ENCODE results near the gene KCNT2. TPM values are rescaled to one million over a fixed set of nuclear protein-coding genes. Genes with fewer than 3 reads are reported as not detected.

The KCNT2 gene
- total RNA-seq, 1 experiment from 2014 or later, result 0.41 TPM

DNA sequence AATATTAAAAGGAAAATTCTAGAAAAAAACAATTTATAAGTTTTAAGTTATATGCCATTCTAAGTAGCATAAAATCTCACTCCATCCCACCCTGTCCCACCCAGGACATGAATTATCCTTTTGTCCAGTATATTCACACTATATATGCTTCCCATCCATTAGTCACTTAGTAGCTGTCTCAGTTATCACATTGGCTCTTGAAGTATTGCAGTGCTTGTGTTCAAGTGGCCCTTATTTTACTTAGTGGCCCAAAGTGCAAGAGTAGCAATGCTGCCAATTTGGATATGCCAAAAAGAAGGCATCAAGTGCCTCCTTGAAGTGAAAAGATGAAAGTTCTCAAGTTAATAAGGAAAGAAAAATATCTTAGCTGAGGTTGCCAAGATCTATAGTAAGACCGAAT lies 192.3 kb downstream of the KCNT2 start:
- no peak for DNase-seq (ENCODE audit: low read depth, low spot score)
- ChIA-PET POLR2A (no interaction called here), CTCF (no interaction called here)
- TF ChIP-seq SIN3A (IDR thresholded peaks at IDR 0.05; ENCODE audit: borderline replicate concordance, insufficient read depth, low read depth, low read length) (no peak), REST (IDR thresholded peaks at IDR 0.05; ENCODE audit: insufficient read depth in 1 of 2, low read depth in 2 of 2, low read length in 1 of 2) (no peak), TCF7L2 (IDR thresholded peaks at IDR 0.05; ENCODE audit: low read depth, low read length) (no peak), POLR2AphosphoS5 (IDR thresholded peaks at IDR 0.05; ENCODE audit: low read depth, low read length) (no peak), CTCF (IDR thresholded peaks at IDR 0.05) (no peak)
- no peaks in the 10 kb centered on the region for H3K36me3 ChIP-seq (ENCODE audit: control insufficient read depth, insufficient read depth, low read length)
- no peak for ATAC-seq
- no peak overlapping the region for H3K4me3 ChIP-seq (ENCODE audit: low read depth in 2 of 2, low read length in 2 of 2)
- no peaks in the 10 kb centered on the region for H3K9me3 ChIP-seq (ENCODE audit: control insufficient read depth, insufficient read depth, low read depth, low read length)
- intact Hi-C loops (cut with micrococcal nuclease; ENCODE audit: unreplicated experiment) (no loop called here), in situ Hi-C loops (cut with HindIII; ENCODE audit: low pct_unique_long_range_greater_than_20kb, low sequenced_read_pairs) (no loop called here)
- H3K27me3 ChIP-seq (ENCODE audit: control insufficient read depth, insufficient read depth, low read length), result no peaks in the 10 kb centered on the region
- H3K27ac ChIP-seq (ENCODE audit: low read length), result no peak overlapping the region
- H3K4me1 ChIP-seq (ENCODE audit: control insufficient read depth, insufficient read depth, low read length), result no peaks in the 10 kb centered on the region
- no TSS peak for BruUV-seq (replicated peaks)

DNA sequence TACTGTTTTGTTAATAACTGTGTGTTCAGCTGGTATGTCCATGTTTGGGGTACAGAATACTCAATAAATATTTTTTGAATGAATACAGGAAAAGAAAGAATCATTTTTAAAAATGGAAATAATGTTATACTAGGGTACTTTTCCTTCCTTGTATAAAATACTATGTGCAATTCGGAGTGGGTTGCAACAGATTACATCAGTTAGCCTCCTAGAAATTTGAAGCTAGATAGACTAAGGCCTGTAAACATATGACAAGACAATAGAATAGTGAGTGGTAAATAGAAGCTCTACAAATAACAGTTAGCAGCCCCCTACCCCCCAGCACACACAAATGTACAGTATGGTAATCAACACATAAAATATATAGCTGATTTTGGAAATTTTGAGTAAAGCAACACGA lies 195.9 kb downstream of the KCNT2 start:
- Histone ChIP-seq H3K9me3 (ENCODE audit: control insufficient read depth, insufficient read depth, low read depth, low read length) (no peaks in the 10 kb centered on the region), H3K36me3 (ENCODE audit: control insufficient read depth, insufficient read depth, low read length) (no peaks in the 10 kb centered on the region), H3K27ac (ENCODE audit: low read length) (no peak overlapping the region), H3K4me1 (ENCODE audit: control insufficient read depth, insufficient read depth, low read length) (no peaks in the 10 kb centered on the region), H3K27me3 (ENCODE audit: control insufficient read depth, insufficient read depth, low read length) (no peaks in the 10 kb centered on the region), H3K4me3 (ENCODE audit: low read depth in 2 of 2, low read length in 2 of 2) (no peak overlapping the region)
- TF ChIP-seq POLR2AphosphoS5 (IDR thresholded peaks at IDR 0.05; ENCODE audit: low read depth, low read length) (no peak), SIN3A (IDR thresholded peaks at IDR 0.05; ENCODE audit: borderline replicate concordance, insufficient read depth, low read depth, low read length) (no peak), TCF7L2 (IDR thresholded peaks at IDR 0.05; ENCODE audit: low read depth, low read length) (no peak), CTCF (IDR thresholded peaks at IDR 0.05) (no peak)
- no peak for DNase-seq (ENCODE audit: low read depth, low spot score)
- POLR2A ChIA-PET, result interaction anchor here (0.6 kb wide), 1 partner anchor 84 kb away, joined by 5 read pairs; no protein-coding TSS in a partner anchor
- BruUV-seq (replicated peaks), result no TSS peak
- no peak for ATAC-seq
- intact Hi-C loops (cut with micrococcal nuclease; ENCODE audit: unreplicated experiment) (no loop called here), in situ Hi-C loops (cut with HindIII; ENCODE audit: low pct_unique_long_range_greater_than_20kb, low sequenced_read_pairs) (no loop called here)
- CTCF ChIA-PET, result no interaction called here
